IPS DF 6.9 (cell line): ENCODE measurements around the gene BEND6.

Source experiments
- DNase-seq: peaks from one replicate; pipeline ENCODE4 v3.0.0-alpha.2; 2013; ENCODE audit warnings: low read depth, low spot score
- H3K27ac ChIP-seq: one replicate; pipeline ENCODE4 v1.5.1; 2013; ENCODE audit warnings: low read length, control low read depth
- H3K27me3 ChIP-seq: 2 replicates; pipeline ENCODE4 v1.6.1; 2013; ENCODE audit warnings: mild to moderate bottlenecking, low read length; ENCODE audit not compliant: control insufficient read depth, insufficient read depth
- H3K36me3 ChIP-seq: 2 replicates; pipeline ENCODE4 v1.6.1; 2013; ENCODE audit warnings: low read length; ENCODE audit not compliant: control insufficient read depth, insufficient read depth
- H3K4me1 ChIP-seq: 2 replicates; pipeline ENCODE4 v1.6.1; 2013; ENCODE audit warnings: low read length; ENCODE audit not compliant: control insufficient read depth, insufficient read depth
- H3K4me3 ChIP-seq: 2 replicates; pipeline ENCODE4 v1.5.1; 2013; ENCODE audit warnings: mild to moderate bottlenecking, low read length
- H3K9me3 ChIP-seq: 2 replicates; pipeline ENCODE4 v1.6.1; 2013; ENCODE audit warnings: low read length, inconsistent platforms; ENCODE audit not compliant: control insufficient read depth, insufficient read depth
- WGBS: extraction: QIAGEN DNeasy Blood & Tissue Kit; methylation state at CpG from one replicate; pipeline ENCODE4 v1.1.7; 2013; ENCODE audit warnings: mixed read lengths, missing lambda C conversion rate; ENCODE audit not compliant: insufficient read length, insufficient coverage; 5-methylcytosine and 5-hydroxymethylcytosine counted together

Gene BEND6

GRCh38 chr6:56940977-56941376 is 13.9 kb upstream of the BEND6 start:
- no peak for DNase-seq
- Histone ChIP-seq H3K27me3 (no peaks in the 10 kb centered on the region), H3K4me3 (no peak overlapping the region), H3K9me3 (no peaks in the 10 kb centered on the region), H3K36me3 (no peaks in the 10 kb centered on the region), H3K27ac (no peak overlapping the region), H3K4me1 (no peaks in the 10 kb centered on the region)

- H3K27ac ChIP-seq = no peak overlapping the region
- no peaks in the 10 kb centered on the region for H3K27me3 ChIP-seq
- DNase-seq = no peak
- H3K4me3 ChIP-seq = no peak overlapping the region
- no peaks in the 10 kb centered on the region for H3K36me3 ChIP-seq
- H3K9me3 ChIP-seq = no peaks in the 10 kb centered on the region
- no peaks in the 10 kb centered on the region for H3K4me1 ChIP-seq
Observed at GRCh38 chr6:56944661-56945060, 10.2 kb upstream of the BEND6 start.

GRCh38 chr6:56946368-56946767 is 8.5 kb upstream of the BEND6 start:
- Histone ChIP-seq H3K4me3 (no peak overlapping the region), H3K4me1 (no peaks in the 10 kb centered on the region), H3K27ac (no peak overlapping the region), H3K9me3 (no peaks in the 10 kb centered on the region), H3K36me3 (no peaks in the 10 kb centered on the region), H3K27me3 (no peaks in the 10 kb centered on the region)
- WGBS = no CpG with 5 or more reads among the region's 2 CpGs
- DNase-seq = no peak

- WGBS = no CpG with 5 or more reads among the region's 1 CpG
- no peaks in the 10 kb centered on the region for H3K36me3 ChIP-seq
- no peak for DNase-seq
- H3K4me3 ChIP-seq = no peak overlapping the region
- no peak overlapping the region for H3K27ac ChIP-seq
- H3K9me3 ChIP-seq = no peaks in the 10 kb centered on the region
- no peaks in the 10 kb centered on the region for H3K27me3 ChIP-seq
- H3K4me1 ChIP-seq = no peaks in the 10 kb centered on the region
Observed at GRCh38 chr6:56947924-56948323, 7.0 kb upstream of the BEND6 start.

- no peak for DNase-seq
- Histone ChIP-seq H3K4me1 (peaks cover 2% of the 10 kb centered on the region; the same call in 1 of the 2 replicates), H3K27me3 (peaks cover 10% of the 10 kb centered on the region; the same call in 1 of the 2 replicates), H3K27ac (no peak overlapping the region), H3K4me3 (no peak overlapping the region), H3K36me3 (no peaks in the 10 kb centered on the region), H3K9me3 (no peaks in the 10 kb centered on the region)
- 100% methylated on average over 1 of the region's 3 CpGs for WGBS
Observed at GRCh38 chr6:56949265-56949664, 5.6 kb upstream of the BEND6 start.

GRCh38 chr6:56949925-56950495 is 4.9 kb upstream of the BEND6 start:
- peaks cover 2% of the 10 kb centered on the region; the same call in 1 of the 2 replicates for H3K4me1 ChIP-seq
- no CpG with 5 or more reads among the region's 1 CpG for WGBS
- H3K9me3 ChIP-seq = no peaks in the 10 kb centered on the region
- H3K36me3 ChIP-seq = no peaks in the 10 kb centered on the region
- DNase-seq = no peak
- peaks cover 10% of the 10 kb centered on the region; the same call in 1 of the 2 replicates for H3K27me3 ChIP-seq
- no peak overlapping the region for H3K4me3 ChIP-seq
- no peak overlapping the region for H3K27ac ChIP-seq

GRCh38 chr6:56951049-56951831 is 3.7 kb upstream of the BEND6 start:
- no peaks in the 10 kb centered on the region for H3K9me3 ChIP-seq
- no peak overlapping the region for H3K27ac ChIP-seq
- no peak for DNase-seq
- H3K4me3 ChIP-seq = no peak overlapping the region
- no CpG with 5 or more reads among the region's 3 CpGs for WGBS
- H3K36me3 ChIP-seq = no peaks in the 10 kb centered on the region
- peaks cover 10% of the 10 kb centered on the region; the same call in 1 of the 2 replicates for H3K27me3 ChIP-seq
- H3K4me1 ChIP-seq = peaks cover 2% of the 10 kb centered on the region; the same call in 1 of the 2 replicates

GRCh38 chr6:56953597-56954402 is 1.1 kb upstream of the BEND6 start:
- Histone ChIP-seq H3K4me3 (peak overlapping the region; percentile 62), H3K9me3 (no peaks in the 10 kb centered on the region), H3K4me1 (peaks cover 2% of the 10 kb centered on the region; the same call in 1 of the 2 replicates), H3K36me3 (no peaks in the 10 kb centered on the region), H3K27ac (no peak overlapping the region), H3K27me3 (peaks cover 10% of the 10 kb centered on the region; the same call in 1 of the 2 replicates)
- no peak for DNase-seq
- no CpG with 5 or more reads among the region's 42 CpGs for WGBS

- Histone ChIP-seq H3K27ac (no peak overlapping the region), H3K4me3 (peak overlapping the region; percentile 62; the same call in 1 of the 2 replicates), H3K4me1 (peaks cover 2% of the 10 kb centered on the region; the same call in 1 of the 2 replicates), H3K36me3 (no peaks in the 10 kb centered on the region), H3K27me3 (peaks cover 10% of the 10 kb centered on the region; the same call in 1 of the 2 replicates), H3K9me3 (no peaks in the 10 kb centered on the region)
- no CpG with 5 or more reads among the region's 57 CpGs for WGBS
- DNase-seq = peak; percentile 85
Observed at GRCh38 chr6:56955171-56956155, 556 bp downstream of the BEND6 start.
